ENCODE results near the gene PLXNC1. TPM values are rescaled to one million over a fixed set of nuclear protein-coding genes. Genes with fewer than 3 reads are reported as not detected.
A peak's percentile ranks its signal among the peaks of the same experiment; 100 is the strongest.

The PLXNC1 gene
- total and polyA plus RNA-seq, 8 donors, result 0.40 to 16.5 (median 2.6) TPM

DNA sequence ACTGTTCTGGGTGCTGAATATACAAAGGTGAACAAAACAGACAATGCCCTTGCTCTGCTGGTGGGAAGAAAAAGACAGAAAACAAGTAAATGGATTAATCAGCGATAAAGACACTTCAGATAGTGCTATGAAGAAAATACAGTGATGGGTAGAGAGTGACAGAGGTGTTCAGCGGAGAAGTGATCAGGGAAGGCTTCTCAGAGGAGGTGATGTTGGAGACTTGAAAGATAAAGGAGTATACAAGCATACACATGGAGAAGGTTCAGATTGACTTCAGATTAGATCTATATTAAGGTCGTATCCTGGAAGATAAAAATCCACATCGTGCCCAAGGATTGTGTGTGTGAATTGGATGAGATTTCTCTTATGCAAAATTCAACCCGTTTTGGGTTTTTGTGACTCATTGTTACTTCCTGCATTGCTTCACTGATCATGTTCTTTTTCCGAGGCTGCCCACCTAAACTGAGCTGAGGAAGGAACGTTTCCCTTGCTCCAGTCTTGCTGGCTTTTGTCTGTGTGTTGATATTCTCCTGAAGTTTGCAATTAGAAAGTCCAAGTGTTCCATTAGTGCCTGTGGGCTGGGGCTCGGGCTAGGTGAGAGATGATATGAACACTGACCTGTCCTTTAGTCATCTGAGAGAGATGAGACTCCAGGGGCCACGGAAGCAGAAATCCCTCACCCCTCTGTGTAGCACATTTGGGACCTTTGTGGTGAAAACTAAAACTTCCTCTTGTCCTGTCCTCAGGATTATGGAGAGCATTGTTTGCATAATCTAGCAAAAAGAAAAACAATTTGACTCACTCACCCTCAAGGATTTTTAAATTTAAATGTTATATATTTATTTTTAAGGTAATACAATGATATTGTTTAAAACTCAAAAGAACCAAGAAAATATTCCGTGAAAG is 27.6 kb downstream of the PLXNC1 start:
- no peak for DNase-seq
- Histone ChIP-seq H3K4me1 (peaks cover 0 to 27% (median 0%) of the 10 kb centered on the region in 4 donors), H3K9me3 (peaks cover 0 to 11% (median 3%) of the 10 kb centered on the region in 4 donors), H3K4me3 (no peak overlapping the region), H3K27ac (peak overlapping the region in 2 of 5 donors; percentile 49 to 68), H3K36me3 (no peaks in the 10 kb centered on the region), H3K27me3 (peaks cover 0 to 5% (median 0%) of the 10 kb centered on the region in 3 donors)
- no peak for TF ChIP-seq POLR2A (IDR thresholded peaks at IDR 0.05)
- TF ChIP-seq EP300 (IDR thresholded peaks at IDR 0.05), result no peak
- TF ChIP-seq, protein P1, sequence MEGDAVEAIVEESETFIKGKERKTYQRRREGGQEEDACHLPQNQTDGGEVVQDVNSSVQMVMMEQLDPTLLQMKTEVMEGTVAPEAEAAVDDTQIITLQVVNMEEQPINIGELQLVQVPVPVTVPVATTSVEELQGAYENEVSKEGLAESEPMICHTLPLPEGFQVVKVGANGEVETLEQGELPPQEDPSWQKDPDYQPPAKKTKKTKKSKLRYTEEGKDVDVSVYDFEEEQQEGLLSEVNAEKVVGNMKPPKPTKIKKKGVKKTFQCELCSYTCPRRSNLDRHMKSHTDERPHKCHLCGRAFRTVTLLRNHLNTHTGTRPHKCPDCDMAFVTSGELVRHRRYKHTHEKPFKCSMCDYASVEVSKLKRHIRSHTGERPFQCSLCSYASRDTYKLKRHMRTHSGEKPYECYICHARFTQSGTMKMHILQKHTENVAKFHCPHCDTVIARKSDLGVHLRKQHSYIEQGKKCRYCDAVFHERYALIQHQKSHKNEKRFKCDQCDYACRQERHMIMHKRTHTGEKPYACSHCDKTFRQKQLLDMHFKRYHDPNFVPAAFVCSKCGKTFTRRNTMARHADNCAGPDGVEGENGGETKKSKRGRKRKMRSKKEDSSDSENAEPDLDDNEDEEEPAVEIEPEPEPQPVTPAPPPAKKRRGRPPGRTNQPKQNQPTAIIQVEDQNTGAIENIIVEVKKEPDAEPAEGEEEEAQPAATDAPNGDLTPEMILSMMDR (IDR thresholded peaks at IDR 0.05), result no peak
- TF ChIP-seq POLR2AphosphoS5 (IDR thresholded peaks at IDR 0.05), result no peak
- intact Hi-C loops (cut with DNase I; ENCODE audit: low total_unique reads), result no loop called here
- WGBS, 5 donors, result 61 to 66% (median 62%) methylated on average over 10 of the region's 10 CpGs

DNA sequence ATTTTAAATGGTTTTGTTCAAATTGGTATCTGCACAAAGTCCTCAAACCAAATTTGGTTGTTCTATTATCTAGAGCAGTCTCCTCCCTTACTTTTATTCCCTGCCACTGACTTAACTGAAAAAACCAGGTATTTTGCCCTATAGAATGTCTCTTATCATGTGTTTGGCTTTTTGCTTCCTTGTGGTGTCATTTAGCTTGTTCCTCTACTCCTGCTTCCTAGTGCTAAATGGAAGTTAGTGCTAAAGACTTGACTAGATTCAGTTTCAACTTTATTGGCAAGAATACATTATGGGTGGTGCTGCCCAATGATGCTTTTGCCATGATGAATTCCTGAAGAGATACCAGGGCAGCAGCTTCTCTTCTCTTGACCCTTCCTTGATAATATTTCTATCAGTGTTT is 29.7 kb downstream of the PLXNC1 start:
- TF ChIP-seq POLR2AphosphoS5 (IDR thresholded peaks at IDR 0.05) (no peak), EP300 (IDR thresholded peaks at IDR 0.05) (no peak), POLR2A (IDR thresholded peaks at IDR 0.05) (no peak)
- TF ChIP-seq, protein P1 (IDR thresholded peaks at IDR 0.05), result no peak
- Histone ChIP-seq H3K36me3 (no peaks in the 10 kb centered on the region), H3K9me3 (peaks cover 0 to 11% (median 3%) of the 10 kb centered on the region in 4 donors), H3K4me1 (peaks cover 0 to 26% (median 1%) of the 10 kb centered on the region in 4 donors), H3K4me3 (no peak overlapping the region), H3K27me3 (peaks cover 0 to 5% (median 0%) of the 10 kb centered on the region in 3 donors), H3K27ac (no peak overlapping the region)
- intact Hi-C loops (cut with DNase I; ENCODE audit: low total_unique reads), result no loop called here
- no peak for DNase-seq

DNA sequence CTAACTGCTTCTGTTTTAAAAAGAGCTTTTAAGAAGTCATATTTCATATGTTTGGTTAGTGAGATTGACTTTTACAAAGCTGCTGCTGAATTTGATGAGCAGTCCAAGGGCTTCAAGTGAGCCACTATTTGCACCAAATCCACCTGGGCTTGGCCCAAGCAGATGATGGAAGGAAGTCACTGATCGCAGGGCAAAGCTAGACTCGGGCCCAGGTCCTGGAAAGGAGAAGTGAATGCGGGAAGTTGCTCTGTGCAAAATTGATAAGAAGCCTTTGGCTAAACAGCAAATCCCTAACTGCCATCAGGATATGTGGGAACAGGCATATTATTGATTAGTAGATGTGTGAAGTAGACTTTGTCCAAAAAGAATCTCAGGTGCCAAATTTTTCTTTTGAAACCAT is 30.5 kb downstream of the PLXNC1 start:
- DNase-seq, result no peak
- TF ChIP-seq, protein P1 (IDR thresholded peaks at IDR 0.05), result no peak
- WGBS, 5 donors, result 73 to 88% (median 79%) methylated on average over 3 of the region's 3 CpGs
- no peaks in the 10 kb centered on the region for H3K36me3 ChIP-seq
- H3K27me3 ChIP-seq, result peaks cover 0 to 2% (median 0%) of the 10 kb centered on the region in 3 donors
- peaks cover 0 to 11% (median 3%) of the 10 kb centered on the region in 4 donors for H3K9me3 ChIP-seq
- intact Hi-C loops (cut with DNase I; ENCODE audit: low total_unique reads), result no loop called here
- no peak overlapping the region for H3K27ac ChIP-seq
- H3K4me1 ChIP-seq, result peaks cover 0 to 26% (median 2%) of the 10 kb centered on the region in 4 donors
- no peak overlapping the region for H3K4me3 ChIP-seq

DNA sequence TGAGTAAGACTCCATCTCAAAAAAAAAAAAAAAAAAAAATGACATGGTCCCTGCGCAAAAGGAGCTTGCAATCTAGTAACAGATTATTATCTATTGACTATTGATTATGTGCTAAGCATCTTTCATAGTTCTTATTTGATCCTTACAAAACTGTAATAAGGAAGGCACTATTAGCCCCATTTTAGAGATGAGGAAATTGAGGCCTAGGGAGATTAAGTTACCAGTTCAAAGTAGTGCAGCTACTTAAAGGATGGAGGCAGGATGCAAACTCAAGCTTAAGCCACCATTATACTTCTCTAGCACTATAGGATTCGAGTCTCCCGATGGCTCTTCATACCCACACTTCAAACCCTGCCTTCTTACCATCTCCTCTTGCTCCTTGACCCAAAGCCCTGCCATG is 31.3 kb downstream of the PLXNC1 start:
- peaks cover 0 to 11% (median 3%) of the 10 kb centered on the region in 4 donors for H3K9me3 ChIP-seq
- 57 to 92% (median 65%) methylated on average over 3 of the region's 3 CpGs for WGBS, 5 donors

More for the DNA sequence above, 31.3 kb downstream of the PLXNC1 start:
- TF ChIP-seq EP300 (IDR thresholded peaks at IDR 0.05), result no peak
- H3K27me3 ChIP-seq, result no peaks in the 10 kb centered on the region
- no peak overlapping the region for H3K27ac ChIP-seq
- intact Hi-C loops (cut with DNase I; ENCODE audit: low total_unique reads), result no loop called here
- H3K36me3 ChIP-seq, result no peaks in the 10 kb centered on the region
- no peak for DNase-seq
- peaks cover 0 to 20% (median 2%) of the 10 kb centered on the region in 4 donors for H3K4me1 ChIP-seq
- no peak overlapping the region for H3K4me3 ChIP-seq
